Globus pallidus (tissue), 1 donor: Measurements from ENCODE around the gene SELENOO.
A peak's percentile ranks its signal among the peaks of the same experiment; 100 is the strongest.
"Not testable (repeated sequence)": the region's sequence is repeated elsewhere in the genome, so short reads cannot be mapped to it uniquely, and the experiment has no call there.

Experiments used
- DNase-seq: peaks from one replicate; pipeline ENCODE4 v3.0.0-alpha.2; 2015; ENCODE audit warnings: low spot score

Gene SELENOO

GRCh38 chr22:50201191-50202129 is 649 bp downstream of the SELENOO start:
- DNase-seq = no peak

GRCh38 chr22:50202130-50202666 is 1.4 kb downstream of the SELENOO start:
- no peak for DNase-seq

- DNase-seq = no peak
Measured at GRCh38 chr22:50203288-50203687, 2.5 kb downstream of the SELENOO start.

GRCh38 chr22:50204571-50204970 is 3.8 kb downstream of the SELENOO start:
- DNase-seq = no peak

- not testable (repeated sequence) for DNase-seq
Measured at GRCh38 chr22:50204998-50205397, 4.2 kb downstream of the SELENOO start.

- DNase-seq = no peak
Measured at GRCh38 chr22:50205781-50206569, 5.2 kb downstream of the SELENOO start.

- DNase-seq = no peak
Measured at GRCh38 chr22:50206599-50206998, 5.8 kb downstream of the SELENOO start.

- no peak for DNase-seq
Measured at GRCh38 chr22:50207383-50208140, 6.8 kb downstream of the SELENOO start.

- DNase-seq = no peak
Measured at GRCh38 chr22:50208430-50208938, 7.7 kb downstream of the SELENOO start.

GRCh38 chr22:50208939-50209892 is 8.4 kb downstream of the SELENOO start:
- no peak for DNase-seq

- DNase-seq = peak; percentile 54
Measured at GRCh38 chr22:50209893-50210292, 9.1 kb downstream of the SELENOO start.

- no peak for DNase-seq
Measured at GRCh38 chr22:50210378-50211139, 9.7 kb downstream of the SELENOO start.

GRCh38 chr22:50211147-50211546 is 10.3 kb downstream of the SELENOO start:
- no peak for DNase-seq

GRCh38 chr22:50213263-50213662 is 12.5 kb downstream of the SELENOO start:
- no peak for DNase-seq

GRCh38 chr22:50215297-50216054 is 14.7 kb downstream of the SELENOO start:
- DNase-seq = no peak

GRCh38 chr22:50216055-50216683 is 15.4 kb downstream of the SELENOO start:
- DNase-seq = no peak

GRCh38 chr22:50216684-50217520 is 16.1 kb downstream of the SELENOO start:
- DNase-seq = no peak
